ENCODE measurements around the gene MSL1.
"Not testable (repeated sequence)": the region's sequence is repeated elsewhere in the genome, so short reads cannot be mapped to it uniquely, and the experiment has no call there.

The MSL1 gene

DNA sequence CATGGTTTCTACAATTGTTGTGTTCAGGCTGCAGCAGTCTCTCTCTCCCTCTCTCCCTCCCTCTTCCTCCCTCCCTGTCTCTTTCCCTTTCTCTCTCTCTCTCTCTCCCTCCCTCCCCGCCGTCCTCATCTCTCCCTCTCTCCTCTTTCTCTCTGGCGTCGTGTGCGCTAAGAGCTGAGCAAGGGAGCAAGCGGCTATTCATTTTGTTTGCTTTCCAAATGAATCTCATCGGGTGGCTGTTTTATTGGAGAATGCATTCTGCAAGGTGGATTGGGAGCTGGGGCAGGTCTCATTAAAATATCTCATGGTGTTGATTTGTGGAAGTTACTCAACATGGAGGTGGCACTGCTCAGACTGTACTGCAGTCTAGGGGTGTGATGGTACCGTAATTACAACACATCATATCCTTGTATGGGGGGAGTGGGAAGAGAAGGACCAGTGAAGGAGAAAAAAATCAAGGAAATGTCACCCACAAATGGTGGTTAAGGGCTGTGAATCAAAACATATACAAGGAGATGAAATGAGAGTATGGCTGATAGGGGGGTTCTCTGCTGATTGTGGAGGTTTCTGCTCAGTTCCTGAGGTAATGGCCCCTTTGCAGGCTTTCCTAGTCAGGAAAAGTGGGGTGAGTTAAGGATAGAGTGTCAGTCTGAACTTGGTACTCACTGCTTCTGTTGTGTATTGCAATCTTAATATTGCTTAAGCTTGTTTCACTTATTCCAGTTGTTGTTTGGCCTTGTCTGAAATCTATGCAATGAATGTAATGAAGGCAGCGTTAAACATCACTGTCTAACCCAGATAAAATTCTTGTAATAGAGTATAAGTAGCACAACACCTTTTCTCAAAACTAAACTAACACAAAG lies 2.7 kb downstream of the MSL1 start:
- no peak for DNase-seq (ENCODE audit: low read depth in 2 of 2, low spot score in 1 of 2)

DNA sequence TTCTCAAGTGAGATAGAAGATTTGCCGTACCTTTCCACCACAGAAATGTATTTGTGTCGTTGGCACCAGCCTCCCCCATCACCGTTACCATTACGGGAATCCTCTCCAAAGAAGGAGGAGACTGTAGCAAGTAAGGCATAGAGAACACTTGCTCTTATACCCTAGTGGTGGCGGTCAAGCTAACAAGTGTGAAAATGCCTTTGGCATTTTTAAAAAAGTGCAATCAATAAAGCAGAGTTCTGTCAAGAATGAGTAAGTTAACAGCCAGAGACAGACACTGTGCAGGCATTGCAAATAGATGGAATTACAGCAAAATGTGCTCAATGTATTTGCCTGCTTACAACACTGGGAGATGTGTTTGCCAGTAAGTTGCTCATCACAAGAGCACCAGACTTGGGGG lies 7.7 kb downstream of the MSL1 start:
- no peak for DNase-seq (ENCODE audit: low read depth in 2 of 2, low spot score in 1 of 2)

DNA sequence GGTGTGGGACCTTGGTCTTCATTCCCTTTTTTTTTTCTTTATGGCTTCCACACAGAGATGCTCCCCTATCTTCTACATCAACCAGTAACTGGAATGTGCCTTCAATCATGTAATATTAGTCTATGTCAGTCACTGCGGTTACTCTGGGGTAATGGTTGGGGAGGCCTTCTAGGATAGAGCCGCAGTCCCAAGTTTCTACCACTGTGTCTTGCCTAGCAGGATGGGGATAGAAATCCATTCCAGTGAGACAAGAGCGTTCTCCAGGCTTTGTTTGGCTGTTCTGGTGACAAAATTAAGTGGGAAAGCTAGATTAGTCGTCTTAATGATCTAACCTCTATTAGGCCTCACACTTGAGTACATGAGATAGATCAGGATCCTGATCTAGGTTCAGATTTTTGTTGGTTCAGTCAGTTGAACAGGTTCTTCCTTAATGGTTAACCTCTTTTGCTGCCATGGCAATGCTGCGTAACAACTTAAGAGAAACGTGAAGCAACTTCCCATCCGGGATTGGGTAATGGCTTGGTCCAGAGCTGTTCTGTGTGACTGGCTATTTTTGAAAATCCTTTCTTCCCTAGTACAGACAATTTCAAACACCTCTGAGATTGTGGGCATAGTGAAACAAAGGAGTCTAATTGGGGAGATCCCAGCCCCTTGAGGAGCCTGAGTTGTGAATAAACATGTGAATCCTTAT lies 8.7 kb downstream of the MSL1 start:
- DNase-seq (ENCODE audit: low read depth in 2 of 2, low spot score in 1 of 2) = no peak

DNA sequence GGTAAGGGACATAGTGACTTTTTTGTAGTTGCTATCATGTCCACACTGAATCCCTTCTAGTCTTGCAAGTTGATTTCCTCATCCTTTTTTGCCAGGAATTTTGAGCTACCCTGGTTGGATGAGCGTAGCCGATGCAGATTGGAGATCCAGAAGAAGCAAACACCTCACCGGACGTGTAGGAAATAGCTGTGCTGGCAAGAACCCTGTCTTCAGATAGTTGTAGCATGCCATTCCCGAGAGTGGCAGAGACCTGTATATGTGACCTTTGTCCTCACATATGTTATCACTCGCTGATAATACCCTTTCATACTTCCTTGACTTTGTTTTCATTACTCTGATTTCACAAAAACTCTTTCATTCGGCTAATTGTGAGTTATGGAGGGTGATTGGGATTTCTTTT lies 12.4 kb downstream of the MSL1 start:
- no peak for DNase-seq (ENCODE audit: low read depth in 2 of 2, low spot score in 1 of 2)

DNA sequence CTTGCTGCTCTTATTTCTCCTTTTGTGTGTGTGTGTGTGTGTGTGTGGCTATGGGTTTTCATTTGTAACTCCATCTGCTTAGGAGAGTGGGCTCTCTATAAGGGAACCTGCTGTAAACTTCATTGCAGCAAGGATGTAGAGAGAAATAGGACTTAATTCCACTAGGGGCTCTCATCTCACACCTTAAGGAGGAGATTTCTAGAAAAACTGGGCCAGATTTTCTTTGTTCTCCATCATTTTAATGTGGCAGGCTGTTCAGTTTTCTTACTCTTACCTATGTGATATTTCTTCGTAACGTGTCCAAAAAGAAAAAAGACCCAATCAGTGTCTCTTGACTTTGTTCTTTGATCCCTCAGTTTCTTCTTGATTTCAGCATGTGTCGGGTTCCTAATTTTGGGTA lies 14.0 kb downstream of the MSL1 start:
- no peak for DNase-seq (ENCODE audit: low read depth in 2 of 2, low spot score in 1 of 2)

DNA sequence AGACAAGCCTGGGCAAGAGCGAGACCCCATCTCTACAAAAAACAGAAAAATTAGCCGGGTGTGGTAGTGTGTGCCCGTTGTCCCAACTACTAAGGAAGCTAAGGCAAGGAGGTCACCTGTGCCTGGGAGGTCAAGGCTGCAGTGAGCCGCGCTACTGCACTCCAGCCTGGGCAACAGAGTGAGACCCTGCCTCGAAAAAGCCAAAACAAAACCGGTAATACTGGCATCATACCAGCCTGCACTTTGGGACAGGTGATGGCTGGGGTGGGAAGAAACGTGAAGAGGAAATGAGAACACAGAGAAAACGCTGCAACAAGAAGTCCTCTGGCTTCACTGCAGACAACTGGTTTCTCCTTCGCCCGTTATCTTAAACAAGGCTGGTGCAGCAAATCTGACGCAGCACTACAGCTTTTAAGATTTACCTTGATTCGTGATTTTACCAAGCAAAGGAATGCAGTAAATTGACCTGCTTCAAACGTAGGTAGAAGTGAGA lies 17.8 kb downstream of the MSL1 start:
- no peak for DNase-seq (ENCODE audit: low read depth in 2 of 2, low spot score in 1 of 2)

DNA sequence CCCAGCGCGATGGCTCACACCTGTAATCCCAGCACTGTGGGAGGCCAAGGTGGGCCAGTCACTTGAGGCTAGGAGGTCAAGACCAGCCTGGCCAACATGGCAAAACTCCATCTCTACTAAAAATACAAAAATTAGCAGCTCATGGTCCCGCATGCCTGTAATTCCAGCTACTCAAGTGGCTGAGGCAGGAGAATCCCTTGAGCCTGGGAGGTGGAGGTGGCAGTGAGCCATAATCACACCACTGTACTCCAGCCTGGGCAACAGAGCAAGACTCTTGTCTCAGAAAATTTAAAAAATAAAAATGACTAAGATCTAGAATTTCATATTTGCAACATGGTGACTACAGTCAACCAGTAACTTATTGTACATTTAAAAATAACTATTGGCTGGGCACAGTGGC lies 21.4 kb downstream of the MSL1 start:
- DNase-seq (ENCODE audit: low read depth in 2 of 2, low spot score in 1 of 2) = not testable (repeated sequence)

DNA sequence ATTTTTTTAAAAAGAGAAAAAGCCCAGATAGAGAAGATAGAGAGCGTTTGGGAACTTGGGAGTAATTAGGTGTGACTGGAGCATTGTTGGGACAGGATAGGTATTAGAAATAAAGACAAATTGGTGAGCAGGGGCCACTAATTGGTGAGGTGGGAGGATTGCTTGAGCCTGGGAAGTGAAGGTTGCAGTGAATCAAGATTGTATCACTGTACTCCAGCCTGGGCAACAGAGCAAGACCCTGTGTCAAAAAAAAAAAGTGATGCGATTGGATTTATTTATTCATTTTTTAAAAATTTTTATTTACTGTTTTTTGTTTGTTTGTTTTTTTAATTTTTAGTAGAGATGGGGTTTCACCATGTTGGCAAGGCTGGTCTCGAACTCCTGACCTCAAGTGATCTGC lies 23.7 kb downstream of the MSL1 start:
- no peak for DNase-seq (ENCODE audit: low read depth in 2 of 2, low spot score in 1 of 2)

DNA sequence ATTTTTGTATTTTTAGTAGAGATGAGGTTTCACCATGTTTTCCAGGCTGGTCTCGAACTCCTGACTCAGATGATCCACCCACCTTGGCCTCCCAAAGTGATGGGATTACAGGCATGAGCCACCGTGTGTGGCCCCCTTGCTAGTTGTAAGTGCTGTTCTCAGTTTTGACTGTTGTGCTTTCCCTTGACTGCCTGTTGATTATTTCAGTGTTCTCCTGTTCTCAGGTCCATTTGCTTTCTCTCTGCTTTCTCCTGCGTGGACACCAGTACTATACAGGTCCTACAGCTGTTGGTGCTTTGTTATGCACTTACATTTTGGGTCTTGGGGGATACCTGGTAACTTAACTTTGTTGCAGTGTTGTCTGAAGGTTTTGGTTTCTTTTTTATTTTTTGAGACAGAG lies 26.8 kb downstream of the MSL1 start:
- DNase-seq (ENCODE audit: low read depth in 2 of 2, low spot score in 1 of 2) = no peak

DNA sequence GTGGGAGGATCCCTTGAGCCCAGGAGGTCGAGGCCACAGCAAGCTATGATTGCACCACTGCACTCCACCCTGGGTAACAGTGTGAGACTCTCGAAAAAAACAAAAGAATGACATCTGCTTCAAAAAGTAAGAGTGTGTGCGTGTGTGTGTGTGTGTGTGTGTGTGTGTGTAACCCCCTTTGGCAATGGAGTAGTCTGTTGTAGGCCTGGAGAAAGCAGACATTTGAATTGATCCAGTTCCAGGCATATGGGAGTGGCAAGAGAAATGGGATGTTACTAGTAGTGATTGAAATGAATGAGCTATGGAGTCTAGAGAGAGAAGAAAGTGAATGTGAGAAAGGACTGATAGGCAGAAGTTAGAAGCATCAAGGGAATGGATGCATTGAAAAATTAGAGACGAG lies 28.5 kb downstream of the MSL1 start:
- DNase-seq (ENCODE audit: low read depth in 2 of 2, low spot score in 1 of 2) = no peak

DNA sequence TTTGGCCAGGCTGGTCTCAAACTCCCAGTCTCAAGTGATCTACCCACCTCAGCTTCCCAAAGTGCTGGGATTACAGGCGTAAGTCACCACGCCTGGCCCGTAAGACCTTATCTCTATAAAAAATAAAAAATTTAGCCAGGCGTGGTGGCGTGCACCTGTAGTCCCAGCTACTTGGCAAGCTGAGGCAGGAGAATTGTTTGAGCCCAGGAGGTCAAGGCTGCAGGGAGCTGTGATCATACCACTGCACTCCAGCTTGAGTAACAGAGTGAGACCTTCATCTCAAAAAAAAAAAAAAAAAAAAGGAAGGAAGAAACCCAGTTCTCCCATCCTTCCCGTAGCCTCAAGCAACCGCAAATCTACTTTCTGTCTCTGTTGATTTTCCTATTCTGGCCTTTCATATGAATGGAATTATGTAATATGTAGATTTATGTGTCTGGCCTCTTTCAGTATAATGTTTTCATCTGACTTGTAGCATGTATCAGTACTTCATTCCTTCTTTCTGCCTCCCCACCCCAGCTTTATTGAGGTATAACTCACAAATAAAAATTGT lies 29.7 kb downstream of the MSL1 start:
- DNase-seq (ENCODE audit: low read depth in 2 of 2, low spot score in 1 of 2) = no peak

DNA sequence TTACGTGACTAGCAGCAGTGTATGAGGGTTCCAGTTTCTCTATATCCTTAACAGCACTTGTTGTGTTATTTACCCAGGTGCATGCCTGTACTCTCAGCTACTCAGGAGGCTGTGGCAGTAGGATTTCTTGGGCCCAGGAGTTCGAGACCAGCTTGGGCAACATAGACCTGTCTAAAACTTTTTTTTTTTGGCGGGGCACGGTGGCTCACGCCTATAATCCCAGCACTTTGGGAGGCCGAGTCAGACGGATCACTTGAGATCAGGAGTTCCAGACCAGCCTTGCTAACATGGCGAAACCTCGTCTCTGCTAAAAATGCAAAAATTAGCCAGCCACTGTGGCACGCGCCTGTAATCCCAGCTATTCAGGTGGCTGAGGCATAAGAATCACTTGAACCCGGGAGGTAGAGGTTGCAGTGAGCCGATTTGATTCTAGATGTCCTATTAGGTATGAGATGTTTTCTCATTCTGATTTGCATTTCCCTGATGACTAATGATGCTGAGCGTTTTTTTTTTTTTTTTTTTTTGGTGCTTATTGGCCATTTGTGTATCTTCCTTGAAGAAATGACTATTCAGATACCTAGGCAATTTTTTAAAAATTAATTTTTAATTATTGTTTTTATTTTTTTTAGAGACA lies 31.9 kb downstream of the MSL1 start:
- no peak for DNase-seq (ENCODE audit: low read depth in 2 of 2, low spot score in 1 of 2)

DNA sequence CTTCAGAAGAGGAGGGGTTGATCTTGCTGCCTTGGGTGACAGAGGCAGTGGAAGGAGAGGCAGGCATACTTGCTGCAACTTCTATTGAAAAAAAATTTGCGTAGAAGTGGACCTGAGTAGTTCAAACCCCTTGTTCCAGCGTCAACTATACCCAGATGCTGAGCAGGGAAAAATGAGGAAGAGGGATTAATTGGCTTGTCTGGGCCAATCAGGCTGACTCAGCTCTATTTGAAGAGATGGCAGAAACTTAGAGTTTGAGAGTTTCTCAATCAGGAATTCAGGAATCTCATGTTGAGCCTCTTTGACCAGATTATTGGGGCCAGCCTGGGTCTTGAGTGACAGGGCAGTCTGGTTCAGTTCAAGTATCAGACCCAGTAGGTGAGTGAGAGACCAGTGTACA lies 36.2 kb downstream of the MSL1 start:
- DNase-seq (ENCODE audit: low read depth in 2 of 2, low spot score in 1 of 2) = no peak

DNA sequence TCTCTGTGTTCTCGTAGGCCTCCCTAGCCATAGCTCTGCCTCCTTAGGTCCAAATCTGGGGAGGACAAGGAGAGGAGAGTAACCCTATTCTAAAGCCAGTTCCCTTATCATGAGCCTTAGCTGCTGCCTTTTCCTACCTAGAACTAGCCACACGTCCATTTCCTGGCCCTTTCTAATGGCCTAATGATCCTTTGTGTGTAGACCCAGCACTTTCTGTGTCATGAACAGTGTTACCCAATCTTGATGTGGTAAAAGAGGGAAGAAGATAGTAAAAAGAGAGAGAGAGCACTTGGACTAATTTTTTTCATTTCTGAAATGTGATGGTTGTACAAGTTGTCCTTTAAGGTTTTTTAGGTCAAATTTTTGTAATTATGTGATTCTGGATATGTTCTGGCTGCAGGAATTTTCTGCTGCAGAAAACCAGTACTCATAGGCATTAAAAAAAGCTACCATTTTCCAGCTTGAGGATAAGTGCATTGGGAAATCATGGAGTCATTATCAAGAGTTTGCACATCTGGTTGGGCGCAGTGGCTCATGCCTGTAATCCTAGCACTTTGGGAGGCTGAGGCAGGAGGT lies 36.8 kb downstream of the MSL1 start:
- no peak for DNase-seq (ENCODE audit: low read depth in 2 of 2, low spot score in 1 of 2)

DNA sequence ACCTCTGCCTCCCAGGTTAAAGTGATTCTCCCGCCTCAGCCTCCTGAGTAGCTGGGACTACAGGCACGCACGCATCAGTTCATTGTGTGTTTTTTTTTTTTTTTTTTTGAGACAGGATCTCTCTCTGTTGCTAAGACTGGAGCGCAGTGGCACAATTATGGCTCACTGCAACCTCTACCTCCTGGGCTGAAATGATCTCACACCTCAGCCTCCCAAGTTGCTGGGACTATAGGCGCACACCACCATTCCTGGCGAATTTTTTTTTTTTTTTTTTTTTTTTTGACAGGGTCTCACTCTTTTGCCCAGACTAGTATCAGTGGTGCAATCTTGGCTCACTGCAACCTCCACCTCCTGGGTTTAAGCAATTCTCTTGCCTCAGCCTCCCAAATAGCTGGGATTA lies 37.7 kb downstream of the MSL1 start:
- no peak for DNase-seq (ENCODE audit: low read depth in 2 of 2, low spot score in 1 of 2)

DNA sequence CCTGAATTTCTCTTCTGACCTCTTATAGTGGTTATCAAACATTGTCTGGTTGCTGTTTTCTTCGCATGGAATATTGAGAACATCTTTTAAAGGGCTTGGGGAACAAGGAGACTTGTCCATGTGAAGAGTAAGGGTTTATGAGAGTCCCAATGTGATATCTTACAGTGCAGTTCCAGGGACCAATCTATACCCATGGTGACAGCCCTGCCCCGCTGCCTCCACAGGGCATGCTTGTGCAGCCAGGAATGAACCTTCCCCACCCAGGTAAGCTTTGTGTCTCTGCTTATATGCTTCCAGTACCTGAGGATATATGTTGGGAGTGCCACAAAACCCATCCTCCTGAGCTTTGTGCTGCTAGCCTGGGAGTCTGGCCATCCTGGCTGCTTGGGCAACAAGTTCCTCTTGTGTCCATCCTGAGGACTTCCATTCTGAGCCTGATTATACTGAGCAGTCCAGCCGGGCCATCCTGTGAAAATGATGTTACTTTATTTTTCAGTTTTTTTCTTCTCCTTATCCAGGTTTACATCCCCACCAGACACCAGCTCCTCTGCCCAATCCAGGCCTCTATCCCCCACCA lies 46.0 kb downstream of the MSL1 start:
- DNase-seq (ENCODE audit: low read depth in 2 of 2, low spot score in 1 of 2) = no peak

DNA sequence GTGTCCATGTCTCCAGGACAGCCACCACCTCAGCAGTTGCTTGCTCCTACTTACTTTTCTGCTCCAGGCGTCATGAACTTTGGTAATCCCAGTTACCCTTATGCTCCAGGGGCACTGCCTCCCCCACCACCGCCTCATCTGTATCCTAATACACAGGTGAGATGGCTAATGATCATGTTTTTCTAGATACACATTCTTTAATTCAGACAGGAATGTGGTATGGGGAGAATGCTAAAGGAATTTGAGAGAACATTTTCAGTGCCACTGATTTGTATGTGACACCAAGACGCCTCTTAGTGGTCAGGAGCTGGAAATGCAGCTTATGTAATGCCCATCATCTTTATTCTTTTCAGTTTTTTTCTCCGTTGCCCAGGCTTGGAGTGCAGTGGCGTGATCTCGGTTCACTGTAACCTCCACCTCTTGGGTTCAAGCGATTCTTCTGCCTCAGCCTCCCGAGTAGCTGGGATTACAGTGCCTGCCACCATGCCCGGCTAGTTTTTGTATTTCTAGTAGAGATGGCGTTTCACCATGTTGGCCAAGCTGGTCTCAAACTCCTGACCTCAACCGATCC lies 46.6 kb downstream of the MSL1 start:
- no peak for DNase-seq (ENCODE audit: low read depth in 2 of 2, low spot score in 1 of 2)

DNA sequence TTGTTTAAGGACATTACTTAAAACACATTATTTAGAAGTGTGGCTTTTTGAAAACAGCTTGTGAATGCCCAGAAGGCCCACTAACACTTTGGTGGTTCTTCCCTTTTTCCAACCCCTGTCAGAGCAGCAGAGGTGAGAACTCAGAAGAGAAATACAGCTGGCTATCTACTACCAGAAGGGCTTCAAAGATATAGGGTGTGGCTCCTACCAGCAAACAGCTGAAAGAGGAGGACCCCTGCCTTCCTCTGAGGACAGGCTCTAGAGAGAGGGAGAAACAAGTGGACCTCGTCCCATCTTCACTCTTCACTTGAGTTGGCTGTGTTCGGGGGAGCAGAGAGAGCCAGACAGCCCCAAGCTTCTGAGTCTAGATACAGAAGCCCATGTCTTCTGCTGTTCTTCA lies 48.6 kb downstream of the MSL1 start:
- DNase-seq (ENCODE audit: low read depth in 2 of 2, low spot score in 1 of 2) = no peak

DNA sequence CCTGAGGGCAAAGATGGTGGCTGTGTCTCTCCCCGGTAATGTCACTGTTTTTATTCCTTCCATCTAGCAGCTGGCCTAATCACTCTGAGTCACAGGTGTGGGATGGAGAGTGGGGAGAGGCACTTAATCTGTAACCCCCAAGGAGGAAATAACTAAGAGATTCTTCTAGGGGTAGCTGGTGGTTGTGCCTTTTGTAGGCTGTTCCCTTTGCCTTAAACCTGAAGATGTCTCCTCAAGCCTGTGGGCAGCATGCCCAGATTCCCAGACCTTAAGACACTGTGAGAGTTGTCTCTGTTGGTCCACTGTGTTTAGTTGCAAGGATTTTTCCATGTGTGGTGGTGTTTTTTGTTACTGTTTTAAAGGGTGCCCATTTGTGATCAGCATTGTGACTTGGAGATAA lies 50.0 kb downstream of the MSL1 start:
- DNase-seq (ENCODE audit: low read depth in 2 of 2, low spot score in 1 of 2) = no peak

DNA sequence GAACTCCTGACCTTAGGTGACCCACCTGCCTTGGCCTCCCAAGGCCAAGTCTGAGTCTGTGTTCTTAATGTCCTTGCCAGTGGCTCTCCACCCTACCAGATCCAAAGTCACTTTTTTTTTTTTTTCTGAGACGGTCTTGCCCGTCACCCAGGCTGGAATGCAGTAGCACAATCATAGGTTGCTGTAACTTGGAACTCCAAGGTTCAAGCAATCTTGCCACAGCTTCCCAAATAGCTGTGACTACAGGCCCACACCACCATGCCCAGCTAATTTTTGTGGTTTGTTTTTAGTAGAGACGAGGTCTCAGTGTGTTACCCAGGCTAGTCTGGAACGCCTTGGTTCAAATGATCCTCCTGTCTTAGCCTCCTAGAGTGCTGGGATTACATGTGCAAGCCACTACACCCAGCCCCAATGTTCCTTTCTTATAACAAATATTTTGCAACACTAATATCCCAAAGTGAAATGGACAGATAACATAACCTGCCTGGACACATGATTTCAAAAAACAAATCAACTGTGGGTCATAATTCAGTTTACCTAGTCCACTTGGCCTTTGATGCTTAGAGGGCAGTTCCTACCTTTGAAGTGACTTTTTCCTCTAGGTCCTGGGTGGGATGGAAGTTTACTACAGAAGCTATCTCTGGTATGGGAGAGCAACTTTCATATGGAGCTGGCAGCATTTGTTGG lies 51.5 kb downstream of the MSL1 start:
- DNase-seq (ENCODE audit: low read depth in 2 of 2, low spot score in 1 of 2) = no peak
